HG02970 (cell line): ENCODE measurements around the gene PBX4.

ENCODE experiments used
- ATAC-seq: cut with Tn5 transposase; IDR thresholded peaks from one replicate; pipeline ENCODE4 v1.9.1; 2021; ENCODE audit warnings: mild to moderate bottlenecking, moderate library complexity, moderate number of reproducible peaks; ENCODE audit not compliant: unreplicated experiment, low FRiP score

PBX4 gene

DNA sequence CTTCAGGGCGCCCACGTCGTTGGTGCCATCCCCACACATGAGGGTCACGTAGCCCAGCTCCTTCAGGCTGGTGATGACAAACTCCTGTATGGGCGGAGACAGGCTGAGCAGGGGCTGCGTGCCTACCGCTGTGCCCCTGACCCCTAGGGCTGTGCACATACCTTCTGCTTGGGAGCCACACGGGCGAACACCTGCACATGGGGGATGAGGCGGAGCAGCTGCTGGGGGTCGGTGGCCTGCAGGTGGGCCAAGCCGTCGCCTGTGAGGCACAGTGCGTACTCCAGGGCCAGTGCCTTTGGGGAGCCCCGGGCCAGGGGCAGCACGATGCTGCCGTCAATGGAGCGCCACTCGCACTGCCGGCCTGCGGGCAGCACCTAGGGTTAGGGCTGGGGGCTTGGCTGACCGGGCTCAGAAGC lies 31.1 kb upstream of the PBX4 start:
- no peak for ATAC-seq

DNA sequence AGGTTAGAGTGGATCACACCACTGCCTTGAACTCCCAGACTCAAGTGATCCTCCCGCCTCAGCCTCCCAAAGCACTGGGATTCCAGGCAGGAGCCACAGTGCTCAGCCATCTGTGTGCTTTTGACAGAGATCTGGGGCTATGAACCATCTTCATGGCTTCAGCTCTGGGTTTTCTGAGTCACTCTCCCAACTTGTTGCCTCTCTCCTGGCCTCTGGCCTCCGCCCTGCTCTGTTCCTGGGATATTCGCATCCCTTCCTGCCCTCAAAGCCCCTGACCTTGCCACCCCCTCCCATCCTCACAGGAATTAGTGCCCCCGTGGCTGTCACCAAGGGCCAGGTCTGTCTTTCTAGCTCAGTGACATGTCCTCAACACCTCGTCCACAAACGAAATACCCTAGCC lies 30.7 kb upstream of the PBX4 start:
- no peak for ATAC-seq

DNA sequence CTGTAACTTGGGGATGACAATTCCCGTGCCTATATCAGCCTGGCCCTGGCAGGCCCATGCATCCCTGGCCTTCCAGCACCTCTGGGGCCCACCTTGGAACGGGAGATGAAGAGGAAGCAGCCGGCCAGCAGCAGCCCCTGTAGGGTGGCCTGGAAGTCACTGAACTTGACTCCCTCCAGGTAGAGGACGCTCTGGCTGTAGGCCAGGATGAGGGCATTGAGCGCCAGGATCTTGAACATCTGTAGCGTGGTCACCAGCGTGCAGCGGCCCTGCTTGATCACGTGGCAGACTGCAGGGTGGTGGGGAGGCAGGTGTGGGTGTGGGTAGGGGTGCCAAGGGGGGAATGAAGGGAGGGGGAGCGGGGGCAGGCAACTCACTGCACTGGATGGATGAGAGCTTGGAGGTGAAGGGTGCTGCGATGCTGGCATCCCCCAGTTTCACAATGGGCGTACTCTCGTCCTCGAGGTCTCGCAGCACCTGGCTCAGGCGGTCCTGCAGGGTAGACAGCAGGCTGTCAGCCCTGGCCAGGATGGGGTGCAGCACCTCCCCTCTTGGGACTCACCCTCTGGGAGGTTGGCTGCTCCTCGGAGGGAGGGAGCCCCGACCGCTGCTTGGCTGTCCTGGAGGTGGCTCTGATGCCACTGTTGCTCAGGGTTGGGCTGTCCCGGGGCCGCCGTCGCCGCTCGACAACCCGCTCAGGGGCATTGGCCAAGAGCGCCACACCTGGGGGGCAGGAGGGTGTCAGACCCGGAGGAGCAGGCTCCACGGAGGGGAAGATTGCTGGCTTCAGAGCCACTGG lies 28.7 kb upstream of the PBX4 start:
- ATAC-seq = no peak

DNA sequence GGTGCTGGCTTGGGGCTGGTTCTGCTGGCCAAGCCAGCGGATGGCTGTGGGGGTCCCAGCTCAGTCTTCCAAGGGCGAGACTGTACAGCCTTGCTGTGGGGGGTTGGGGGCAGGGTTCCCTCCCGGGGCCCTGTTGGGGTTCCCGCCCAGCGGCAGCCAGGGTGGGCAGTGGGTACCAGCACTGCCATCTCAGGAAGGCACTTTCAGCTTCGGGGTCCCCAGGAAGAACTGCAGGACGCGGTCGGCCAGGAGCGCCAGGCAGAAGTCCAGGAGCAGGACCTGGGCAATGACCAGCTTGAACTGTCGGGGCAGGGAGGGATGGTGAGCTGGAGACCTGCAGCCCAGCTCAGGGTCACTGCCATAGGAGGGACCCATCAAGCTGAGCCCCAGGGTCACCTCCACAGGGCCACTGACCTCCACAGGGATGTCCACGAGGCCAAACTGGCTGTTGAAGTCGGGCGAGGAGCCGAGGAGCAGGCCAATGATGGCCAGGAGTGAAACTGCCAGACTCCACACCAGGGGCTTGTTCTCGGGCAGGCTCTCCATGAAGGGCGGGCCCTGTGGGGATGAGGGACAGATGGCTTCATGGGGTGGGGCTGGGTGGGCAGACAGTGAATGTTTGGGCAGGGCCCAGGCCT lies 26.9 kb upstream of the PBX4 start:
- ATAC-seq = no peak

DNA sequence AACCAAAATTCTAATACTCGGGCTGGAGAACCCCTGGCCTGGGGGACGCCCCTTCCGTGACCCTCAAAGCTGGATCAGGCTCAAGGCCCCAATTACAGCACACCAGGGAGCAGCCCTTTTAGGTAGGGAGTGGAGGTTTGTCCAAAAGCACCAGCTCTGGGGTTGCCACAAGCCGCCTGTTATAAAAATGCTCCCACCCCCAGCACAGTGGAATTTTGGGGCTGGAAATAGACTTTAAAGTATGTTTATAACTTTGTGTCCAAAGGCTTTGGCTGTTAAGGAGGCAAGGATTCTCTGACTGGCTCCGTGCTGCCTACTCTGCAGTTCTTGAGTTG lies 25.5 kb upstream of the PBX4 start:
- ATAC-seq = no peak

DNA sequence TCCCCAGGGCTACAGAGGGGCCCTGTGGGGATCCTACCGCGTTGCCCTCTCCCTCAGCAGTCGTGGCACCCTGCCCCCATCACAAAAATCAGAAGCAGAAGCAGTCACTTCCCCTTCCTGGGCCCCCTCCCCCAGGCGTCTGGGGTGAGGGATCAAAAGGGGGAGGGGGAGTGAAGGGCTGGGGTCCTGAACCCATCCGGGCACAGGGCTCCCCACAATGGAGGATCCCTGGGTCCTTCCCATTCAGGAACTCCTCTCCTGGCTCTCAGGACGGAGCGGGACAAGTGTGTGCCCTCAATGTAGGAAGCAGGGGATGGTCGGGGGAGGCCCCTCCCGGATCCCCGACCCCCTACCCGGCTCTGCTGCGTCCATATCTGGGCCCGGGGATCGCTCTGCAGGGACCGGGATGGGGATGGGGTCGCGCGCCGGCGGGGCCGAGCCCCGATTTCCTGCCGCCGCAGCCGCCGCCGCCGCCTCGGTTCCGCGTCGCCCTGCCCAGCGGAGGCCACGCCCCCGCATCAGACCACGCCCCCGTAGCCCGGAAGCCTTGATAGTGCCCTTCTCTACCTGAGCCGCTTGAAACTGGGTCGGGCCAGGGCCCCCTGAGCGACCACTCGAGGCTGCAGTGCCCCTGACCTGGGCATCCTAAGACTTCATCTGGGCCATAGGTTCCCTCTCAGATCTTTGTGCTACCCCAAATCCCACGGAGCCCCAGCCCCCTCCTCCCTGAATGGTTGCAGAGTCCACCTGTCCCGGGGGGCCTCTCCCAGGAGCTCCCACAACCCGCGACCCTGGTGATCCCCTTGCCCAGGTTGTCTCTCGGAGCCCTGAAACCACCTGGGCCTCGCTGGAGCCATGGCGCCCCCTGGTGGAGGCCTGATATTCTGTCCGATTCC lies 24.9 kb upstream of the PBX4 start, which contains the start of gene GMIP:
Gene GMIP, minus strand, starts transcription at position 500 of the 896 bp plus-strand sequence. Its CDS starts 128 bp downstream, at position 372.
- ATAC-seq = peak; percentile 70

DNA sequence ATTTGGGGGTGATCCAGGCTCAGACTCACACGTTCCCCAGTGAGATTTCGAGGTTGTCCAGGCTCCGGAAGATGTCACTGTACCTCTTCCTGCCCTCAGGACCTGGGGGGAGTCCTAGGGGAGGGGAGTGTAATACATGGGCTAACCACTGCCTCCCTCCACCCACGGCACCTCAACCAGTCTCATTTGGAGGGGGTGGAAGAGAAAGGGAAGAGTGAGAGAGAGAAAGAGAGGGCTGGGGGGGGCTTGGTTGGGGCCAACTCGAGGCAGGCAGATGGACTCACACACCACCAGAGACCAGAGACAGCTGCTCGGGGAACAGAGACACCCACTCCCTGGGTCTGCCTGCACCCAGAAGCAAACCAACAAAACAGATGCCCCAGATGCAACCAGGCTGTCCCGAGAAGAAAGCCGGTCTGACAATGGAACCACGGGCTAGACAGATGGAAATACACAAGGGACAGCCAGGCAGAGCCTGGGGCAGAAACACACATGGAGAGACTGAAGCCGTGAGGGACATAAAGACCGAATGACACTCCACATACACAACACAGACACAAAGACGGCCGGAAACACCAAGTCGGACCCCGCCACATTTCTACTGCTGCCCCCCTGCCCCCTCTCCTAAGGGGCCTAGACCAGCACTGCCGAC lies 24.1 kb upstream of the PBX4 start:
- ATAC-seq = no peak

DNA sequence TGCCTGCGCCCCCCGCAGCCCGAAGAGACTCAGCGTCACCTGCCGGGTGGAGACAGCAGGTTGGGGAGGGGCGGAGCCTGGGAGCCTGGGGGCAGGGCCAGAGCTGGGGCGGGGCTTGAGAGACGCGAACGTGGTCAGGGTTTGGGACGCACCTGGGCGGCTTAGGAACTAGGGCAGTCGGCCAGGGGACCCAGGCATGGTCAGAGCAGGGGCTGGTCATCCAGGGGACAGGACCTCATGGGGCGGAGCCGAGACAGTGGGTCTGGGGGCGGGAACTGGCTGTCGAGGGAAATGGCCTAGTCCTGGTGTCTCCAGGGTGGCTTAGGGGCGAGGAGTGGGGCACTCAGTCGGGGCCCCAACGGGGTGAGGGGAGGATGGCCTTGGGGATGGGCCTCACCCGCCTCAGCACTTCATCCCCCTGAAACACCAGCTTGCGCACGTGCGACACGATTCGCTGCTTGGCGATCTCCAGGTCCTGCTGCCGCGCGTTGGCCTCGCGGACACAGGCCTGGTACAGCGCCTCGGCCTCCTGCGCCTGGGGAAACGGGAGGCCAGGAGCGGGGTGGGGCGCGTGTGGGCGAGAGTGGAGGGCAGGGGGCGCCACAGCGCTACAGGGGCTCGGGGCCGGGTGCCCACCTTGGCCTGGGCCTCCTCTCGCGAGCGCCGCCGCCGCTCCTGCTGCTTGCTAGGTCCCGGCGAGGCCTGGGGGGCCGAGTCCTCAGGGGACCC lies 19.2 kb upstream of the PBX4 start:
- no peak for ATAC-seq

DNA sequence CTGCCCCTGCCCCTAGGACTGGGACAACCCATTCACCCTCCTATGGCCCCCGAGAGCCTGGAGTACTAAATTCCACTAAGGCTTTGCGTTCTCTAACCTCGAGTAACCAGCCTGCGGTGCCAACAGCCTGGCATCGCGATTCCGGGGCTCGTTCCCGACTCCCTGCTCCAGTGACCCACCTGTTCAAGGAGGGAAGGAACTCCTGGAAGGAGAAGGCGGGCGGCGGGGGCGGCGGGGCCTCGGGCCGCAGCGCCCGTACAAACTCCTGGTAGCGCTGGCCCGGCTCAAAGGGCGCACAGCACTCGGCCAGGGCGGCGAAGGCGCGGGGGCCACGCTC lies 18.7 kb upstream of the PBX4 start:
- ATAC-seq = no peak

DNA sequence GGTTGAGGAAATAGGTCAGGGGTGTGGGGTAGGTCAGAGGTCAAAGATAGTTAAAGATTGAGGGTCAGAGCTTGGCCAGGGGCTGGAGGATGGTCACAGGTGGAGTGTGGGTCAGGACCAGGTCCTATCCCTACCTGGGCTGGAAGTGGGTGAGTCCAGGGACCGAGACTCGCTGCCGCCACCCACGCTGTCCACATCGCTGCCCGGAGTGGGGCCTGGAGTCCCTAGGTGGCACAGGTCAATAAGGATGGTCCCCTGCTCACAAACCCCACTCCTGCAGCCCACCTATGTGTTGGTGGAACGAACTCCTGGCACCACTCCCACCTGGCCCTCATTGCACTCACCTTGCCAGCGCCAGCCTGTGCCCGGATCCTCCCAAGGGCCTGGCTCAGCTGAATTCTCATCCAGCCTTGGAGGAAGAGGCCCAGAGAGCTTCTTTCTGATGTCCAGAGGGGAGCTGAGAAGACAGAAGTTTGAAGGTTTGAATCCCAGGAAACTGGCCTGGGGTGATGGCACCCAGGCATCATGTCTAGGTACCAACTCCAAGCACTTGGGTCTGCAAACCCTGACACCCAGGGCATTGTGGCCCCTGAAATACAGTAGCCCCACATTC lies 18.2 kb upstream of the PBX4 start:
- ATAC-seq = no peak

DNA sequence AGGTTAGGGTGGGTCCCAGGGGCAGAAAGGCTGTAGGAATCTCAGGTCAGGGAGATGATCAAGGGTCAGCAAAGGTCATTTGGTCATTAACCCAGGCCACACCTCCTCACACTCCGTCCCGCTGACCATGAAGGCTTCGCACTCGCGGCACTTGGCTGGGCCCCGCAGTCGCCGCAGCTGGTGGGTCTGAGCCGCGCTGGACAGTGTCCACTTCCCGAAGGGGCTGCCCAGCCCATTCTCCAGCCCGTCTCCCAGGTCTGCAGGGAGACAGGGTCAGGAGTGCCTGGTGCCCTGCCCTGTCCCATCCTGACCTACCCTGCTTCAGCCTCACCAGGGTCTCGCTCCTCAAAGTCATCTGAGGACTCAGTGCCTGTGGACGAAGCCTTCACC lies 16.8 kb upstream of the PBX4 start:
- ATAC-seq = no peak

DNA sequence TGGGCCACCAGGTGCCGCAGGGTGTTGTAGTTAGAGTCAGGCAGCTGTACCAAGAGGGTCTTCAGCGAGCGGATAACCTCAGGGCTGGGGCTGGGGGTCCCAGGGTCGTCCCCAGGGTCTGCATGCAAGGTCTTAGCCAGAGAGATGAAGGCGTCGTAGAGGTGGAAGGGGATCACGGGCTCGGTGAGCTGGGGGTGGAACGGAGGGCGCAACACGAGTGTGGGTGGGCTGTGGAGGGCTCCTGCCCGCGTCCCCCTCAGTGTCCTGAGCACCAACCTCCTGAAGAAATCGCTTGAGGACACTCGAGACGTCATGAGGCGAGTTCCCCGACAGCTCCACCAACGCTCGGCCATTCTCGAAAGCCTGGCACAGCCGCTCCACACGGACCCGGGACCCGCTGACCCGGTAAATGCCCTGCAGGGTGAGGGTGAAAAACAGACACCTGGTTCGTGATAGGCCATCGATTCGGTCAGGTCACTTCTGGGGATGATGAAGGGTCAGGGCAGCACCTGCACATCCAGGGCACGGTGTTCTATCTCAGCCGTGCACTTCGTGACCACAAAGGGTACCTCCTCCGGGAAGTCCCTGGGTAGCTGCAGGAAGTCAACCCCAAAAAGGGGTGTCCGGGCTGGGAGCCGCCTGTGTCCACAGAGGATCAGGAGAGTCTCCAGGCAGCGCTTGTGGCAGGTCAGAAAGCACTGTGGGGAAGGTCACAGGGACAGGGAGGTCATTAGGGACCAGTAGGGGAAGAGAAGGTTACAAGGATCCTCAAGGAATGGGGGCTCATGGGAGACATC lies 16.2 kb upstream of the PBX4 start:
- ATAC-seq = no peak

DNA sequence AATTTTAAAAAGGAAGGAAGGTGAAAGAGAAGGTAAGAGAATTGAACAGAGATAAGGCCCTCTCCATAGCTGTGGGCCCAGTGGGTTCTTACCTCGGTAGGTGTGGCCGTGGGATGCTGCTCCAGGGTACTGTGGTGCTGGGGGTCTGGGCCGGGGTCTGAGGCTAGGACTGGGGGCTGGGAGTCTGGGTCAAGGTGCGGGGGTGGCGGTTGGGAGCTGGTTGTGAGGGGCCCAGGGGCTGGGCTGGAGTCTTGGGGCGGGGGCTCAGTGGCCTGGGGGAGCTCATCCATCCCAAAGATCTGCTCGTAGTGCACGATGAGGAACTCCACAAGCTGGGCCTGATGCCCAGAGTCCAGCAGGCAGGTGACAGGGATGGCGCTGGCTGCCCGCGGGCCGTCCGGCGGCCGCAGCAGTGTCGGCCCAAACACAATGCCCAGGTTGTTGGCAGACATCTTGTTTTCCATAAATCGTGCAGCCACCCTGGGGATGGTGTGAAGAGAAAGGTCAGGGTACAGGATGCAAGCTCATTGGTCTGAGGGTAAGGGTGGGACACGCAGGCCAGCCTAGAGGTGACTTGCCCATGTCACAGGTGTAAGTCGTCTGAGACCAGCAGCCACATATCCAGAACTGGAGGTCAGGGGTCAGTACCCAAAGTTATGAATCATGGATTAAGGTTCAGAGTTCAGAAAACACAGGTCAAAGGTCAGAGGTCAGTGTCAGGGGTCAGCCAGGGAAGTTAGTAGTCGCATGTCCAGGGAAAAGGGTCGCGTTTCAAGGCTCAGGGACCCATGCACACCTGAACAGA lies 15.4 kb upstream of the PBX4 start:
- ATAC-seq = no peak

DNA sequence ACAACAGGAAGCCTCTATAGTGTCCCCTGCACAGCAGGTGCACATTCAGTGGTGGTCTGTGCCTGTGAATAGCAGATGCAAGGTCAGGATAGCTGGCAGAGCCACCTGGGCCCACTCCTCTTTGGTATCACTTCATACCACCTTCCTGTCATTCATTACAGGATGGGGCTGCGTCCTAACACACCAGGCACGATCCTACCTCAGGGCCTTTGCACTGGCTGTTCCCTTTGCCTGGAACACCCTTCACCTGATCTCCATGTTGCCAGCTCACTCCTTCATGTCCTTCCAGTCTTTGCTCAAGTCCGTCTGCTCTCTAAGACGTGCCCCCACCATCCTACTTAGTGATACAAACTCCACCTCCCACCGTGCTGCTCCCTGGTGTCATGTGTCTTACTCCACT lies 14.2 kb upstream of the PBX4 start:
- no peak for ATAC-seq

DNA sequence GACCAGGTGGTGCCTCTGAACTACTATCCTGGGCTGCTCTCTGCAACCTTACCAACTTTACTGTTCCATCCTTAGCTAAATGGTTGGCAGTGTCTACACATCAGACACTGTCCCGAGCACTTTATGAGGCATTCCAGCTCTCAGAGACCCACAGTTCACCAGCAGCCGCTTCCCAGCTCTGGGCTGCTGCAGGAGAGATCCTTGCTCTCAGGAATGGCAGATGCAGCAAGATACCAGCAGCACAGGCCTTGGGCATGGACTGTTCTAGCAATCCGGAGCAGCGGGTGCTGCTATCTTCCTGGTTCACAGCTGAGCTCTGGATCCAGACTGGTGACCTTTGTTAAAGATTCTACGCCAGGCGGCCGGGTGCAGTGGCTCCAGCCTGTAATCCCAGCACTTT lies 12.9 kb upstream of the PBX4 start:
- no peak for ATAC-seq

DNA sequence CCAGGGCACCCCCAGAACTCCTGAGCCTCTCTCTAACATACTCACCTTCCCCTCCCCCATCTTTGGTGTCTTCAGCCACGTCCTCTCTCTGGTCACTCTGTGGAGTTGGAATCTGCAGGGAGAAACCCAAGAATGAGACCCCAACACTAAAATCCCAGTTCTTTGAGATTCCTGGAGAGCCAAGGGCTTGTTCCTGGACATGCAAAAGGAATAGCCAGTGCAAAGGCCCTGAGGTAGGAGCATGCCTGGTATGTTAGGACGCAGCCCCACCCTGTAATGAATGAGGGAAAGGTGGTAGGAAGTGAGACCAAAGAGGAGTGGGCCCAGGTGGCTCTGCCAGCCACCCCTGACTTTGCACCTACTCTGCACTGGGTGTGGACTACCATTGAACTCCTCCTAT lies 11.9 kb upstream of the PBX4 start:
- no peak for ATAC-seq

DNA sequence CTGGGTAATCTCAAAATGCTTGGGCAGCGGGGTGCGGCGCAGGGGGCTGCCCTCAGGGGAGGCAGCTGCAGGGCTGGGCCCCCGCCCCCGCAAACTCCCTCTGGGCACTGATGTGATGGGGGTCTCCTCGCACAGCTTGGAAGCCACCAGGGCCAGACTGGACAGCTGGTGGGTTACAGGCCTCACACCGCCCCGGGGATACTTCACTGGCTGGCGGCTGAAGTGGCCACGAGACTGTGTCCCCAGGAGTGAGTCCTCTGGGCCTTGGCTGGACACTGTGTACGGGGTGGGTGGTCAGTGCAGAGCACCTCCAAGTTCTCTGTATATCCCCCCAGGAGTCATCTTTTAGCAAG lies 11.6 kb upstream of the PBX4 start:
- ATAC-seq = no peak

DNA sequence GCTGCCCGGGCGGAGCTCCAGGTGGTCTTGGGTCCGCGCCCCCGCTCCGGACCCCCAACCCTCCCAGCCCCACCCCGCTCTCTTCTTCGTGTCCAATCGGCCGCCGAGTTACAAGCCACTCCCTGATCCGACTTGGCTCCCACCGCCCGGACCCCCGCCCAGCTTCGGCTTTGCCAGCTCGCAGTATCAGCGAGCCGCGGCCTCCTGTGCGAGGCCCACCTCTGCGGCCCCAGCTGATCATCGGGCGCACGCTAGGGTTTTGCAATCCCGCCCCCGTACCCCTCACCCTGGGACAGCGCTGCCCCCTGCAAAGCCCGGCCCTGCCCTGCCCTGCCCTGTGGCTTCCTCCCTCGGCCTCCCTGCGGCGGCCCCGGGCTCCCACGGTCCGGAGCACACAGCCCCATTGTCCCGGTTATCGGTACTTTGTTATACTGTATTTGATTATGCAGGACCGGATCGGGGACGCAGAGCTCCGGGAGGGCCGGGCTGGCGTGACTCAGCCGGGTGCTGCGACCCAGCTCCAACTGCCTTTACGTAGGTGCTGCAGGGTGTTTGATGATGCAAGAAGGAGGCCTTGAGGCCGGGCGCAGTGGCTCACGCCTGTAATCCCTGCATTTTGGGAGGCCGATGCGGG lies 10.1 kb upstream of the PBX4 start:
- ATAC-seq = no peak
